ENCODE results near the gene WASHC1.
"Not testable (repeated sequence)": the region's sequence is repeated elsewhere in the genome, so short reads cannot be mapped to it uniquely, and the experiment has no call there.

The WASHC1 gene

GRCh38 chr9:29356-29755 lies at the start of gene WASHC1:
TSS of gene WASHC1 (minus strand) at chr9:29456. CDS start at chr9:24999, 4,457 bp downstream.
- DNase-seq, result not testable (repeated sequence)

GRCh38 chr9:78333-78732 lies 49.1 kb upstream of the WASHC1 start:
- DNase-seq, result not testable (repeated sequence)

- DNase-seq, result not testable (repeated sequence)
Measured at GRCh38 chr9:76389-76788, 47.1 kb upstream of the WASHC1 start.

- not testable (repeated sequence) for DNase-seq
Measured at GRCh38 chr9:73900-74525, 44.8 kb upstream of the WASHC1 start.

GRCh38 chr9:73076-73899 lies 44.0 kb upstream of the WASHC1 start:
- DNase-seq, result not testable (repeated sequence)

GRCh38 chr9:63031-63629 lies 33.9 kb upstream of the WASHC1 start:
- not testable (repeated sequence) for DNase-seq

GRCh38 chr9:52678-53077 lies 23.4 kb upstream of the WASHC1 start:
- not testable (repeated sequence) for DNase-seq

GRCh38 chr9:48190-48842 lies 19.1 kb upstream of the WASHC1 start:
- DNase-seq, result not testable (repeated sequence)

- not testable (repeated sequence) for DNase-seq
Measured at GRCh38 chr9:46639-47271, 17.5 kb upstream of the WASHC1 start.

GRCh38 chr9:46164-46563 lies 16.9 kb upstream of the WASHC1 start:
- not testable (repeated sequence) for DNase-seq

GRCh38 chr9:45180-45878 lies 16.1 kb upstream of the WASHC1 start:
- not testable (repeated sequence) for DNase-seq

GRCh38 chr9:44416-44815 lies 15.2 kb upstream of the WASHC1 start:
- DNase-seq, result not testable (repeated sequence)

GRCh38 chr9:43636-44035 lies 14.4 kb upstream of the WASHC1 start:
- DNase-seq, result not testable (repeated sequence)

- not testable (repeated sequence) for DNase-seq
Measured at GRCh38 chr9:43116-43515, 13.9 kb upstream of the WASHC1 start.

- DNase-seq, result not testable (repeated sequence)
Measured at GRCh38 chr9:41819-42218, 12.6 kb upstream of the WASHC1 start.

- DNase-seq, result not testable (repeated sequence)
Measured at GRCh38 chr9:41261-41676, 12.0 kb upstream of the WASHC1 start.

- not testable (repeated sequence) for DNase-seq
Measured at GRCh38 chr9:32308-32707, 3.1 kb upstream of the WASHC1 start.

GRCh38 chr9:28775-29174 lies 481 bp downstream of the WASHC1 start:
- not testable (repeated sequence) for DNase-seq

- not testable (repeated sequence) for DNase-seq
Measured at GRCh38 chr9:21621-22020, 7.6 kb downstream of the WASHC1 start.

GRCh38 chr9:16875-17274 lies 12.4 kb downstream of the WASHC1 start:
- DNase-seq, result not testable (repeated sequence)

GRCh38 chr9:14129-14809 lies 15.0 kb downstream of the WASHC1 start:
- DNase-seq, result not testable (repeated sequence)

Data from activated CD4-positive, CD25-positive, alpha-beta regulatory T cell treated with anti-CD3 and anti-CD28 coated beads, Interleukin-2, amount 50 U/mL, for 72 hours (primary cell).